Gastrocnemius medialis (tissue), 4 donors: ENCODE data around the gene PNPO. TPM values are rescaled to one million over a fixed set of nuclear protein-coding genes. Genes with fewer than 3 reads are reported as not detected.

Experiments used
- ATAC-seq, 2 donors: fragments of 150-250 bp; one replicate each; pipeline ENCODE4 v1.9.1; 2016
- DNase-seq, 2 donors: peaks; one replicate each; pipeline ENCODE4 v3.0.0-alpha.2; 2019
- H3K27ac ChIP-seq, 4 donors: fragments of 200-600 bp; sonication (generic); 1 replicate in 1 of 4; 2 replicates in 3 of 4; pipeline ENCODE4 v1.5.1; 2016 to 2018; ENCODE audit warnings: mild to moderate bottlenecking in 2 of 4, moderate library complexity in 1 of 4
- H3K27me3 ChIP-seq, 3 donors: fragments of 200-600 bp; sonication (generic) in 2 of 3; 1 replicate in 1 of 3; 2 replicates in 2 of 3; pipeline versions ENCODE4 v1.5.1 to v1.6.0; 2016 to 2019; ENCODE audit warnings: mild to moderate bottlenecking in 1 of 3, moderate library complexity in 1 of 3
- H3K36me3 ChIP-seq, 2 donors: fragments of 200-600 bp; sonication (generic) in 1 of 2; one replicate each; pipeline ENCODE4 v1.5.1; 2017 to 2018
- H3K4me1 ChIP-seq, 2 donors: fragments of 200-600 bp; sonication (generic) in 1 of 2; one replicate each; pipeline ENCODE4 v1.5.1; 2016 to 2017; ENCODE audit warnings: mild to moderate bottlenecking in 2 of 2
- H3K4me3 ChIP-seq, 4 donors: fragments of 200-600 bp; sonication (generic) in 3 of 4; 1 replicate in 1 of 4; 2 replicates in 3 of 4; pipeline ENCODE4 v1.5.1; 2016 to 2019; ENCODE audit warnings: mild to moderate bottlenecking in 2 of 4
- H3K9me3 ChIP-seq, 3 donors: fragments of 200-600 bp; sonication (generic) in 2 of 3; 1 replicate in 1 of 3; 2 replicates in 2 of 3; pipeline ENCODE4 v1.5.1; 2016 to 2019
- CTCF ChIP-seq, 5 experiments: fragments of 450-650 bp in 3 of 5; fragments of 200-600 bp in 2 of 5; sonication (generic) in 2 of 5; IDR thresholded peaks in 4 of 5; conservative IDR thresholded peaks in 1 of 5; 1 replicate in 4 of 5; 2 replicates in 1 of 5; pipeline ENCODE4 v1.5.1; 2016 to 2019; ENCODE audit warnings: antibody characterized with exemption in 5 of 5, mild to moderate bottlenecking in 3 of 5, moderate library complexity in 3 of 5
- POLR2A ChIP-seq, 2 donors: fragments of 450-650 bp; IDR thresholded peaks; one replicate each; pipeline ENCODE4 v1.6.1; 2017; ENCODE audit warnings: antibody characterized with exemption in 2 of 2, mild to moderate bottlenecking in 2 of 2, moderate library complexity in 2 of 2
- in situ Hi-C, 4 donors: fragments of 200-750 bp; cut with MboI; loops; one replicate each; pipeline versions ENCODE4 v1.15.0 to v1.8.0; 2017; ENCODE audit warnings: low sequenced_read_pairs in 4 of 4
- intact Hi-C: fragments of 100-400 bp; cut with DNase I; formaldehyde crosslinking; loops from one replicate; pipeline ENCODE4 v1.15.1; 2023; ENCODE audit warnings: low total_unique reads
- total RNA-seq, 4 donors: library from RNA; depleted of rRNA; stranded (reverse); fragments of >200 nt; gene quantifications; one replicate each; pipeline versions ENCODE4 v1.1.0 to v1.2.3, GENCODE V29; 2016

Gene PNPO
- total RNA-seq, 4 donors from 2014 or later, result 27.9 to 64.0 (median 41.5) TPM

GRCh38 chr17:47899643-47900042 lies 41.7 kb upstream of the PNPO start:
- intact Hi-C loops, result loop anchor here (5.0 kb wide), 4 partner anchors 128 to 1293 kb away; partner anchors contain the start of genes SNX11 and TBKBP1
- H3K4me1 ChIP-seq, result peaks cover 74 to 78% of the 10 kb centered on the region in 2 donors
- TF ChIP-seq CTCF (IDR thresholded peaks at IDR 0.05 in 4 of 5, conservative IDR thresholded peaks at IDR 0.05 in 1 of 5) (no peak), POLR2A (IDR thresholded peaks at IDR 0.05) (no peak)

GRCh38 chr17:47901423-47901822 lies 39.9 kb upstream of the PNPO start:
- Histone ChIP-seq H3K36me3 (no peaks in the 10 kb centered on the region), H3K4me1 (peaks cover 90% of the 10 kb centered on the region in 2 donors), H3K27ac (peak overlapping the region; percentile 86 to 97 (median 90)), H3K27me3 (no peaks in the 10 kb centered on the region), H3K4me3 (no peak overlapping the region), H3K9me3 (no peaks in the 10 kb centered on the region)
- TF ChIP-seq CTCF (IDR thresholded peaks at IDR 0.05 in 4 of 5, conservative IDR thresholded peaks at IDR 0.05 in 1 of 5) (no peak), POLR2A (IDR thresholded peaks at IDR 0.05) (no peak)
- ATAC-seq, result no peak
- in situ Hi-C loops, result no loop called here
- intact Hi-C loops, result no loop called here
- no peak for DNase-seq

More at GRCh38 chr17:47899643-47900042, 41.7 kb upstream of the PNPO start:
- in situ Hi-C loops, result loop anchor here in 1 of 4 donors (10.0 kb wide), 1 partner anchor 45 kb away; the partner anchor contains the start of gene PNPO
- DNase-seq (no peak), ATAC-seq (no peak)
- no peaks in the 10 kb centered on the region for H3K9me3 ChIP-seq
- no peaks in the 10 kb centered on the region for H3K36me3 ChIP-seq
- peak overlapping the region; percentile 86 to 97 (median 90) for H3K27ac ChIP-seq
- no peaks in the 10 kb centered on the region for H3K27me3 ChIP-seq
- no peak overlapping the region for H3K4me3 ChIP-seq

GRCh38 chr17:47902039-47902744 lies 39.2 kb upstream of the PNPO start:
- peaks cover 94 to 95% of the 10 kb centered on the region in 2 donors for H3K4me1 ChIP-seq
- H3K36me3 ChIP-seq, result no peaks in the 10 kb centered on the region
- TF ChIP-seq POLR2A (IDR thresholded peaks at IDR 0.05), result no peak
- intact Hi-C loops (no loop called here), in situ Hi-C loops (no loop called here)
- no peak overlapping the region for H3K4me3 ChIP-seq
- peak overlapping the region; percentile 86 to 97 (median 90) for H3K27ac ChIP-seq
- ATAC-seq, result no peak
- no peaks in the 10 kb centered on the region for H3K27me3 ChIP-seq
- H3K9me3 ChIP-seq, result no peaks in the 10 kb centered on the region
- DNase-seq, result no peak

- intact Hi-C loops, result no loop called here
- Histone ChIP-seq H3K4me1 (peaks cover 89 to 95% of the 10 kb centered on the region in 2 donors), H3K27me3 (no peaks in the 10 kb centered on the region), H3K27ac (peak overlapping the region; percentile 86 to 97 (median 90)), H3K36me3 (no peaks in the 10 kb centered on the region), H3K4me3 (peak overlapping the region in 3 of 4 donors; percentile 9 to 38 (median 14)), H3K9me3 (no peaks in the 10 kb centered on the region)
- ATAC-seq (peak; percentile 65 to 67), DNase-seq (peak; percentile 61 to 77)
- in situ Hi-C loops, result no loop called here
- TF ChIP-seq CTCF (IDR thresholded peaks at IDR 0.05 in 4 of 5, conservative IDR thresholded peaks at IDR 0.05 in 1 of 5) (no peak), POLR2A (IDR thresholded peaks at IDR 0.05) (no peak)
These were observed 36.1 kb upstream of the PNPO start for GRCh38 chr17:47905221-47905733.

GRCh38 chr17:47906443-47906842 lies 34.9 kb upstream of the PNPO start:
- no peak for ATAC-seq
- intact Hi-C loops, result no loop called here
- H3K27ac ChIP-seq, result peak overlapping the region; percentile 86 to 97 (median 90)

More at GRCh38 chr17:47906443-47906842, 34.9 kb upstream of the PNPO start:
- Histone ChIP-seq H3K9me3 (no peaks in the 10 kb centered on the region), H3K4me1 (peaks cover 78 to 97% of the 10 kb centered on the region in 2 donors), H3K4me3 (peak overlapping the region in 1 of 4 donors; percentile 36), H3K36me3 (no peaks in the 10 kb centered on the region), H3K27me3 (no peaks in the 10 kb centered on the region)
- DNase-seq, result no peak
- in situ Hi-C loops, result no loop called here
- no peak for TF ChIP-seq CTCF (IDR thresholded peaks at IDR 0.05 in 4 of 5, conservative IDR thresholded peaks at IDR 0.05 in 1 of 5)
